ENCODE measurements around the gene RYR2. TPM values are rescaled to one million over a fixed set of nuclear protein-coding genes. Genes with fewer than 3 reads are reported as not detected.

Gene RYR2
- total and polyA plus RNA-seq, 2 of the 8 experiments (the other 6 are each of a cell fraction or from before 2014, with no cell fraction given) = 1.3 to 4.4 TPM

DNA sequence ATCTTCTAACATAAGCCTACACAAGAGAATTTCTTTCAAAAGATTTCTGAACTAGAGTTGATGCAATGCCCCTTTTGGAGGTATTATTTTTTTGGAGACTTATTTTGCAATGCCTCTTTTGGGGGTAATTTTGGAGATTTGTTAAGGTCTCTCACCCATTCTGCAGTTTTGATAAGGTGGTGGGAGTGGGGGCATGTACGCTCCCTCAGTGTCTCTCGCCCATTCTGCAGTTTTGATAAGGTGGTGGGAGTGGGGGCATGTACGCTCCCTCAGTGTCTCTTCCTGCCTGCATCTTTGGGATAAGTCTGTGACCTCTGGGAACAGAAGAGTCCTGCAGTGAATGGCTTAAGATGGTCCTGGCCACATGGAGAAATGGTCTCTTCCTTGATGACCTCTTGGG, 536.6 kb downstream of the RYR2 start:
- no peak overlapping the region for H3K23ac ChIP-seq (ENCODE audit: insufficient read length)
- no peak overlapping the region for H2AFZ ChIP-seq (ENCODE audit: low read length)
- H3K9me3 ChIP-seq (ENCODE audit: insufficient read depth in 2 of 2, low read depth in 1 of 2, low read length in 1 of 2) = peaks cover 0 to 3% of the 10 kb centered on the region in 2 experiments; a peak in 1 of 4 replicates
- no peaks in the 10 kb centered on the region for H3K4me1 ChIP-seq (replicated peaks in 1 of 4; ENCODE audit: control insufficient read depth in 3 of 4, insufficient read depth in 4 of 4, low read length in 3 of 4)
- H3K18ac ChIP-seq (ENCODE audit: extremely low read depth, low read length) = no peak overlapping the region
- WGBS, 2 experiments (ENCODE audit: extremely low coverage in 1 of 2, insufficient coverage in 1 of 2, insufficient read length in 1 of 2, insufficient replicate concordance in 2 of 2, low coverage in 1 of 2, low lambda C conversion rate in 2 of 2, missing lambda C conversion rate in 1 of 2) = 100% methylated on average over 3 of the region's 3 CpGs; no CpG with 5 or more reads in 1 of the 2 experiments
- no peak overlapping the region for H4K8ac ChIP-seq (ENCODE audit: extremely low read depth, insufficient read depth, low read length)
- ChIA-PET CTCF (ENCODE audit: partially characterized antibody) (interaction anchor here (1.6 kb wide), 1 partner anchor 9 kb away, joined by 4 read pairs; no protein-coding TSS in a partner anchor), POLR2A (ENCODE audit: partially characterized antibody) (no interaction called here)
- no peaks in the 10 kb centered on the region for H3K23me2 ChIP-seq (ENCODE audit: low read depth, low read length)
- no peak overlapping the region for H2BK5ac ChIP-seq (ENCODE audit: low read depth, low read length)
- H2BK120ac ChIP-seq (replicated peaks; ENCODE audit: low read depth, low read length) = no peak overlapping the region
- H3K4me2 ChIP-seq (ENCODE audit: insufficient read depth in 1 of 2, low read depth in 2 of 2, low read length in 2 of 2) = no peak overlapping the region
- no peak for FAIRE-seq
- no peak overlapping the region for H3K56ac ChIP-seq (replicated peaks; ENCODE audit: insufficient read length, low read depth, low read length)
- no peak overlapping the region for H4K5ac ChIP-seq (ENCODE audit: insufficient read length, low read depth, low read length)
- H2BK15ac ChIP-seq (ENCODE audit: low read length) = no peak overlapping the region
- no peak overlapping the region for H2AK5ac ChIP-seq (ENCODE audit: low read depth, low read length)
- no peaks in the 10 kb centered on the region for H4K20me1 ChIP-seq (replicated peaks in 1 of 2; ENCODE audit: control insufficient read depth in 1 of 2, insufficient read depth in 2 of 2, low read length in 2 of 2)
- H3K27ac ChIP-seq (ENCODE audit: low read depth, low read length) = no peak overlapping the region
- no peak overlapping the region for H4K91ac ChIP-seq (replicated peaks; ENCODE audit: insufficient read length, low read length)
- H3K14ac ChIP-seq (ENCODE audit: insufficient read length) = no peak overlapping the region
- H3K79me2 ChIP-seq (ENCODE audit: control insufficient read depth in 1 of 2, insufficient read depth in 2 of 2, low read length in 2 of 2) = no peaks in the 10 kb centered on the region
- no peak overlapping the region for H3K4ac ChIP-seq (replicated peaks; ENCODE audit: insufficient read length, low read depth, low read length)
- H3K79me1 ChIP-seq (ENCODE audit: low read depth, low read length) = no peaks in the 10 kb centered on the region
- DNase-seq (ENCODE audit: low read depth in 1 of 2, low spot score in 2 of 2) = no peak
- no peak overlapping the region for H3K9ac ChIP-seq (replicated peaks in 1 of 4; ENCODE audit: extremely low read depth in 1 of 4, low read depth in 3 of 4, low read length in 3 of 4)
- H3K4me3 ChIP-seq (ENCODE audit: extremely low read depth in 1 of 4, insufficient read depth in 2 of 4, low read depth in 3 of 4, low read length in 4 of 4) = no peak overlapping the region
- H3K27me3 ChIP-seq (replicated peaks in 1 of 4; ENCODE audit: control insufficient read depth in 3 of 4, extremely low read depth in 1 of 4, insufficient read depth in 3 of 4, low read length in 3 of 4) = no peaks in the 10 kb centered on the region
- H3K36me3 ChIP-seq (ENCODE audit: control insufficient read depth in 2 of 4, insufficient read depth in 4 of 4, low read length in 3 of 4) = no peaks in the 10 kb centered on the region
- no peak overlapping the region for H2BK12ac ChIP-seq (ENCODE audit: low read depth, low read length)
- H2BK20ac ChIP-seq (ENCODE audit: low read length) = no peak overlapping the region
- TF ChIP-seq JUND (IDR thresholded peaks at IDR 0.05; ENCODE audit: low read length) (no peak), RNF2 (IDR thresholded peaks at IDR 0.05; ENCODE audit: borderline replicate concordance, low read depth, low read length, missing control alignments, poor library complexity, severe bottlenecking) (no peak), TAF7 (optimal IDR thresholded peaks at IDR 0.05; ENCODE audit: borderline replicate concordance, low read depth, low read length) (no peak), NRF1 (IDR thresholded peaks at IDR 0.05; ENCODE audit: low read depth, low read length) (no peak), NANOG (IDR thresholded peaks at IDR 0.05; ENCODE audit: insufficient read depth, low read depth, low read length, poor library complexity, severe bottlenecking) (no peak), KDM1A (IDR thresholded peaks at IDR 0.05; ENCODE audit: borderline replicate concordance, low read length) (no peak), SP4 (IDR thresholded peaks at IDR 0.05; ENCODE audit: low read length) (no peak)
